Cardiac fibroblast (primary cell): ENCODE measurements around the gene MEIS1.

Source experiments
- DNase-seq, 2 donors: peaks; one replicate each; pipeline versions ENCODE4 v3.0.0 to v3.0.0-alpha.2; 2010; ENCODE audit warnings: low read depth in 2 of 2
- H3K4me3 ChIP-seq, 2 donors: replicated peaks in 1 of 2; 1 replicate in 1 of 2; 2 replicates in 1 of 2; pipeline ENCODE4 v1.5.1; 2011; ENCODE audit warnings: low read depth in 2 of 2, low read length in 2 of 2, mild to moderate bottlenecking in 2 of 2, moderate library complexity in 1 of 2
- CTCF ChIP-seq: IDR thresholded peaks from one replicate; pipeline ENCODE4 v1.5.1; 2011; ENCODE audit warnings: low read depth, mild to moderate bottlenecking, low read length, inconsistent platforms

The MEIS1 gene

GRCh38 chr2:66578687-66579106 lies 143.8 kb downstream of the MEIS1 start:
- TF ChIP-seq CTCF, result no peak
- no peak overlapping the region for H3K4me3 ChIP-seq
- DNase-seq, result no peak

GRCh38 chr2:66579186-66580126 lies 144.5 kb downstream of the MEIS1 start:
- no peak for DNase-seq
- no peak for TF ChIP-seq CTCF
- H3K4me3 ChIP-seq, result no peak overlapping the region

GRCh38 chr2:66580166-66581049 lies 145.5 kb downstream of the MEIS1 start:
- no peak for DNase-seq
- no peak for TF ChIP-seq CTCF
- no peak overlapping the region for H3K4me3 ChIP-seq

- DNase-seq, result no peak
- no peak overlapping the region for H3K4me3 ChIP-seq
- TF ChIP-seq CTCF, result no peak
Observed at GRCh38 chr2:66581339-66582103, 146.6 kb downstream of the MEIS1 start.

GRCh38 chr2:66582104-66582986 lies 147.4 kb downstream of the MEIS1 start:
- no peak overlapping the region for H3K4me3 ChIP-seq
- DNase-seq, result no peak
- no peak for TF ChIP-seq CTCF
